ENCODE data around the gene SIPA1. TPM values are rescaled to one million over a fixed set of nuclear protein-coding genes. Genes with fewer than 3 reads are reported as not detected.

SIPA1 gene
- total RNA-seq, 1 experiment from 2014 or later, result 65.4 TPM

GRCh38 chr11:65695459-65696241, 57.7 kb downstream of the SIPA1 start (continued):
- TF ChIP-seq ZNF532 (CRISPR knock-in tag; IDR thresholded peaks at IDR 0.05; ENCODE audit: borderline replicate concordance), result no peak
- no peak for TF ChIP-seq ZNF263 (CRISPR knock-in tag; IDR thresholded peaks at IDR 0.05; ENCODE audit: low read depth)
- no peak for TF ChIP-seq JUN (CRISPR knock-in tag; IDR thresholded peaks at IDR 0.05)

GRCh38 chr11:65696802-65697552, 59.1 kb downstream of the SIPA1 start:
- ATAC-seq (no peak), DNase-seq (ENCODE audit: low spot score) (no peak)
- Mint-ChIP-seq H3K9me3 (peaks cover 17% of the 10 kb centered on the region), H3K27ac (no peak overlapping the region), H3K4me3 (no peak overlapping the region), H3K4me1 (peaks cover 3% of the 10 kb centered on the region; the same call in 1 of the 2 replicates), H3K27me3 (ENCODE audit: low read depth) (peaks cover 14% of the 10 kb centered on the region), H3K36me3 (no peaks in the 10 kb centered on the region)
- CTCF ChIA-PET, result interaction anchor here (0.8 to 1.3 kb wide), 2 partner anchors 30 to 83 kb away, joined by 4 to 11 read pairs; no protein-coding TSS in a partner anchor
- POLR2A ChIA-PET, result no interaction called here
- TF ChIP-seq ZNF281 (CRISPR knock-in tag; IDR thresholded peaks at IDR 0.05), result no peak
- no peak for TF ChIP-seq MLX (CRISPR knock-in tag; IDR thresholded peaks at IDR 0.05)
- no peak for TF ChIP-seq USF2 (CRISPR knock-in tag; IDR thresholded peaks at IDR 0.05)
- no peak for TF ChIP-seq NFE2L1 (CRISPR knock-in tag; IDR thresholded peaks at IDR 0.05)
- no peak for TF ChIP-seq CTCF (IDR thresholded peaks at IDR 0.05)

- Mint-ChIP-seq H3K9me3 (peaks cover 17% of the 10 kb centered on the region), H3K36me3 (no peaks in the 10 kb centered on the region), H3K4me1 (no peaks in the 10 kb centered on the region; the same call in 1 of the 2 replicates), H3K27ac (no peak overlapping the region), H3K27me3 (ENCODE audit: low read depth) (peaks cover 14% of the 10 kb centered on the region), H3K4me3 (no peak overlapping the region)
- ATAC-seq (no peak), DNase-seq (ENCODE audit: low spot score) (no peak)
- no peak for TF ChIP-seq HMGA2 (CRISPR knock-in tag; IDR thresholded peaks at IDR 0.05)
- CTCF ChIA-PET, result interaction anchor here (0.7 to 1.3 kb wide), 2 partner anchors 28 to 129 kb away, joined by 3 to 11 read pairs; no protein-coding TSS in a partner anchor
- POLR2A ChIA-PET, result interaction anchor here (0.6 kb wide), 1 partner anchor 21 kb away, joined by 3 read pairs; no protein-coding TSS in a partner anchor
Measured at GRCh38 chr11:65698205-65698604, 60.3 kb downstream of the SIPA1 start.

All from WTC11 (cell line).